Ovary (tissue), 3 donors: ENCODE data around the gene NDUFA3.

Experiments
- CTCF ChIP-seq, 3 donors: fragments of 450-650 bp in 2 of 3; fragments of 200-600 bp in 1 of 3; IDR thresholded peaks; one replicate each; pipeline versions ENCODE4 v1.5.1 to v1.8.0; 2016 to 2022; ENCODE audit warnings: antibody characterized with exemption in 3 of 3, mild to moderate bottlenecking in 1 of 3
- EP300 ChIP-seq: sonication (generic); formaldehyde crosslinking; IDR thresholded peaks from one replicate; pipeline ENCODE4 v1.6.1; 2017; ENCODE audit warnings: antibody characterized with exemption
- POLR2A ChIP-seq: fragments of 450-650 bp; IDR thresholded peaks from one replicate; pipeline ENCODE4 v1.6.1; 2017; ENCODE audit warnings: antibody characterized with exemption, mild to moderate bottlenecking, moderate library complexity
- donor health status: DM: no; HTN: no; CAD: no.

- no peak for TF ChIP-seq CTCF (IDR thresholded peaks at IDR 0.05)
- TF ChIP-seq EP300, result no peak
- no peak for TF ChIP-seq POLR2A
These were observed 25.2 kb downstream of the NDUFA3 start for GRCh38 chr19:54127688-54128440.
